Endometrial microvascular endothelial cells (primary cell): ENCODE measurements around the gene AKR7A2. TPM values are rescaled to one million over a fixed set of nuclear protein-coding genes. Genes with fewer than 3 reads are reported as not detected.

Experiments
- in situ Hi-C: cut with HindIII; loops from 2 replicates; pipeline ENCODE4 v1.10.0; 2017; ENCODE audit warnings: low sequenced_read_pairs, low pct_unique_long_range_greater_than_20kb; ENCODE audit errors: inconsistent ontology term
- total RNA-seq: library from RNA; depleted of rRNA; stranded (reverse); fragments of >200 nt; gene quantifications from one replicate; pipeline ENCODE4 v1.2.3, GENCODE V29; 2015; ENCODE audit errors: inconsistent ontology term

The AKR7A2 gene
- total RNA-seq, 1 donor from 2014 or later = 69.9 TPM

- in situ Hi-C loops = loop anchor here (25.0 kb wide), 1 partner anchor 292 kb away; the partner anchor contains the start of gene NBL1
Observed at GRCh38 chr1:19344831-19345230, 32.9 kb upstream of the AKR7A2 start.

- in situ Hi-C loops = loop anchor here (25.0 kb wide), 1 partner anchor 293 kb away; the partner anchor contains the start of gene NBL1
Observed at GRCh38 chr1:19344372-19344810, 32.4 kb upstream of the AKR7A2 start.

GRCh38 chr1:19343617-19344350, 31.8 kb upstream of the AKR7A2 start:
- in situ Hi-C loops = loop anchor here (25.0 kb wide), 1 partner anchor 294 kb away; the partner anchor contains the start of gene NBL1

- in situ Hi-C loops = loop anchor here (25.0 kb wide), 1 partner anchor 294 kb away; the partner anchor contains the start of gene NBL1
Observed at GRCh38 chr1:19342894-19343616, 31.1 kb upstream of the AKR7A2 start.

- in situ Hi-C loops = loop anchor here (25.0 kb wide), 1 partner anchor 295 kb away; the partner anchor contains the start of gene NBL1
Observed at GRCh38 chr1:19342062-19342750, 30.3 kb upstream of the AKR7A2 start.

GRCh38 chr1:19341201-19342061, 29.5 kb upstream of the AKR7A2 start:
- in situ Hi-C loops = loop anchor here (25.0 kb wide), 1 partner anchor 296 kb away; the partner anchor contains the start of gene NBL1

- in situ Hi-C loops = loop anchor here (25.0 kb wide), 1 partner anchor 297 kb away; the partner anchor contains the start of gene NBL1
Observed at GRCh38 chr1:19340387-19340937, 28.5 kb upstream of the AKR7A2 start.

- in situ Hi-C loops = loop anchor here (25.0 kb wide), 1 partner anchor 298 kb away; the partner anchor contains the start of gene NBL1
Observed at GRCh38 chr1:19339214-19339861, 27.4 kb upstream of the AKR7A2 start.

- in situ Hi-C loops = loop anchor here (25.0 kb wide), 1 partner anchor 299 kb away; the partner anchor contains the start of gene NBL1
Observed at GRCh38 chr1:19338323-19338762, 26.4 kb upstream of the AKR7A2 start.

GRCh38 chr1:19337289-19337688, 25.3 kb upstream of the AKR7A2 start:
- in situ Hi-C loops = loop anchor here (25.0 kb wide), 1 partner anchor 300 kb away; the partner anchor contains the start of gene NBL1

GRCh38 chr1:19336543-19336942, 24.6 kb upstream of the AKR7A2 start:
- in situ Hi-C loops = loop anchor here (25.0 kb wide), 1 partner anchor 301 kb away; the partner anchor contains the start of gene NBL1

GRCh38 chr1:19333587-19334354, 21.8 kb upstream of the AKR7A2 start:
- in situ Hi-C loops = loop anchor here (25.0 kb wide), 1 partner anchor 304 kb away; the partner anchor contains the start of gene NBL1

GRCh38 chr1:19332832-19333231, 20.9 kb upstream of the AKR7A2 start:
- in situ Hi-C loops = loop anchor here (25.0 kb wide), 1 partner anchor 304 kb away; the partner anchor contains the start of gene NBL1

- in situ Hi-C loops = loop anchor here (25.0 kb wide), 1 partner anchor 306 kb away; the partner anchor contains the start of gene NBL1
Observed at GRCh38 chr1:19331262-19331878, 19.4 kb upstream of the AKR7A2 start.

GRCh38 chr1:19330449-19331135, 18.6 kb upstream of the AKR7A2 start:
- in situ Hi-C loops = loop anchor here (25.0 kb wide), 1 partner anchor 307 kb away; the partner anchor contains the start of gene NBL1
